Fibroblast of the aortic adventitia (primary cell): Measurements from ENCODE around the gene CBR3. TPM values are rescaled to one million over a fixed set of nuclear protein-coding genes. Genes with fewer than 3 reads are reported as not detected.
"Not testable (repeated sequence)": the region's sequence is repeated elsewhere in the genome, so short reads cannot be mapped to it uniquely, and the experiment has no call there.

Experiments
- DNase-seq: peaks from one replicate; pipeline ENCODE4 v3.0.0-alpha.2; 2010; ENCODE audit warnings: low read depth
- H3K4me3 ChIP-seq: 2 replicates; pipeline ENCODE4 v1.5.1; 2011; ENCODE audit warnings: low read depth, mild to moderate bottlenecking, control low read depth, low read length, moderate library complexity
- total RNA-seq: library from RNA; depleted of rRNA; stranded (reverse); fragments of >200 nt; gene quantifications from 2 replicates; pipeline ENCODE4 v1.2.3, GENCODE V29; 2012; ENCODE audit warnings: low replicate concordance
- TF ChIP-seq, protein P1 (sequence below): IDR thresholded peaks from 2 replicates; pipeline ENCODE4 v1.5.1; 2011; ENCODE audit warnings: mild to moderate bottlenecking, low read length, control low read depth, inconsistent platforms; ENCODE audit not compliant: insufficient read depth

CBR3 gene
- total RNA-seq, 1 donor: 27.9 TPM

DNA sequence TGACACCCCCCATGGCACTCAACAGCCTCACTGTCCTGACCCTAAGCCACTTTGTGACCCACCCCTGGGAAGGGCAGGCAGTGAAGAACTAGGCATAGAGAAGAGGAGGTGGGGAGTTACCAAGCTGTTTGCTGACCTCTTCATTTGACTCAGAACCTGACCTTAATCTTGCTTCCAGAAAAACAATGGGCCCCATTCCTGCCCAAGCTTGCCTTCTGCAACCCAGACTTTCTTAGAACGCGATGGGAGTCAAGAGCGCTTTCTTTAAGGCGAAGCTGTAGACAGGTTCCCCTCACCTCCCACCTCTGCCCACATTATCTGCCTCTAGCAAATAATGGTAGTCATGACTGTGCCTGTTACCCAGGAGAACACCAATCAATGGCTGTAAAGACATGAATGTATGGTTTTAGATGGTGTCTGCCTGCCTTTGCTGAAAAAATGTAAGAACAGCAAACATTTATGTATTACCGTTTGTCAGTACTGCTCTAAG lies 8.2 kb upstream of the CBR3 start:
- no peak overlapping the region for H3K4me3 ChIP-seq
- DNase-seq: no peak
- TF ChIP-seq, protein P1, sequence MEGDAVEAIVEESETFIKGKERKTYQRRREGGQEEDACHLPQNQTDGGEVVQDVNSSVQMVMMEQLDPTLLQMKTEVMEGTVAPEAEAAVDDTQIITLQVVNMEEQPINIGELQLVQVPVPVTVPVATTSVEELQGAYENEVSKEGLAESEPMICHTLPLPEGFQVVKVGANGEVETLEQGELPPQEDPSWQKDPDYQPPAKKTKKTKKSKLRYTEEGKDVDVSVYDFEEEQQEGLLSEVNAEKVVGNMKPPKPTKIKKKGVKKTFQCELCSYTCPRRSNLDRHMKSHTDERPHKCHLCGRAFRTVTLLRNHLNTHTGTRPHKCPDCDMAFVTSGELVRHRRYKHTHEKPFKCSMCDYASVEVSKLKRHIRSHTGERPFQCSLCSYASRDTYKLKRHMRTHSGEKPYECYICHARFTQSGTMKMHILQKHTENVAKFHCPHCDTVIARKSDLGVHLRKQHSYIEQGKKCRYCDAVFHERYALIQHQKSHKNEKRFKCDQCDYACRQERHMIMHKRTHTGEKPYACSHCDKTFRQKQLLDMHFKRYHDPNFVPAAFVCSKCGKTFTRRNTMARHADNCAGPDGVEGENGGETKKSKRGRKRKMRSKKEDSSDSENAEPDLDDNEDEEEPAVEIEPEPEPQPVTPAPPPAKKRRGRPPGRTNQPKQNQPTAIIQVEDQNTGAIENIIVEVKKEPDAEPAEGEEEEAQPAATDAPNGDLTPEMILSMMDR: no peak

DNA sequence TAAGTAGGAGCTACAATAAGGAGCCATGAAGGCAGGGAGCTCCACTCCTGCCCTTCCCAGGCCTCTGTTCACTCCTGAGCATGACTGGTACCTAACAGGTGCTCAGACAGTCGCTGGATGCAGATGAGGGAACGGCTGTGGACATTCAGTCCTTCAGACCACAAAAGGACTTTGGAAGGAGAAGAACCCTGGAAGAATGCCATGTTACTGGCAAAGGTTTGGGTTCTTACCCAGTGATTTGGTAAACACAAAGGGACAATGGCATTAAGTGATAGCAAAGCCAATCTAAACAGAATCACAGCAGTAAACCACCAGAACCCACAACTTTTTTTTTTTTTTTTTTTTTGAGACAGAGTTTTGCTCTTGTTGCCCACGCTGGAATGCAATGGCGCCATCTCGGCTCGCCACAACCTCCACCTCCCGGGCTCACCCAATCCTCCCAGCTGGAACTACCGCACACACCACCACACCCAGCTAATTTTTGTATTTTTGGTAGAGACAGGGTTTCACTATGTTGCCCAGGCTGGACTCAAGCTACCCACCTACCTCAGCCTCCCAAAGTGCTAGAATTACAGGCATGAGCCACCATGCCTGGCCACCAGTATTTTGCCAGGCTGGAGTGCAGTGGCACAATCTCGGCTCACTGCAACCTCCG lies 7.5 kb upstream of the CBR3 start:
- TF ChIP-seq, protein P1: no peak
- no peak for DNase-seq
- no peak overlapping the region for H3K4me3 ChIP-seq

- H3K4me3 ChIP-seq: no peak overlapping the region
- TF ChIP-seq, protein P1: no peak
- DNase-seq: no peak
Measured at GRCh38 chr21:36127977-36128376, 6.9 kb upstream of the CBR3 start.

- no peak for DNase-seq
- TF ChIP-seq, protein P1: no peak
- no peak overlapping the region for H3K4me3 ChIP-seq
Measured at GRCh38 chr21:36129219-36129618, 5.7 kb upstream of the CBR3 start.

DNA sequence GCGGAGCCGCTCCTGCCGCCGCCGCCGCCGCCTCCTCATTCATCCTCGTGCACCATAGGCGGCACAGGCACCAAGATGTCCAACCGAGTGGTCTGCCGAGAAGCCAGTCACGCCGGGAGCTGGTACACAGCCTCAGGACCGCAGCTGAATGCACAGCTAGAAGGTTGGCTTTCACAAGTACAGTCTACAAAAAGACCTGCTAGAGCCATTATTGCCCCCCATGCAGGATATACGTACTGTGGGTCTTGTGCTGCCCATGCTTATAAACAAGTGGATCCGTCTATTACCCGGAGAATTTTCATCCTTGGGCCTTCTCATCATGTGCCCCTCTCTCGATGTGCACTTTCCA lies 4.5 kb upstream of the CBR3 start:
- peak overlapping the region; percentile 37 for H3K4me3 ChIP-seq
- not testable (repeated sequence) for DNase-seq

DNA sequence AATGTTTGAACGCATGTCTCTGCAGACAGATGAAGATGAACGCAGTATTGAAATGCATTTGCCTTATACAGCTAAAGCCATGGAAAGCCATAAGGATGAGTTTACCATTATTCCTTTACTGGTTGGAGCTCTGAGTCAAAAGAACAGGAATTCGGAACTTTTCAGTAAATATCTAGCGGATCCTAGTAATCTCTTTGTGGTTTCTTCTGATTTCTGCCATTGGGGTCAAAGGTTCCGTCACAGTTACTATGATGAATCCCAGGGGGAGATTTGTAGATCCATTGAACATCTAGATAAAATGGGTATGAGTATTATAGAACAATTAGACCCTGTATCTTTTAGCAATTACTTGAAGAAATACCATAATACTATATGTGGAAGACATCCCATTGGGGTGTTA lies 4.0 kb upstream of the CBR3 start:
- not testable (repeated sequence) for H3K4me3 ChIP-seq, DNase-seq

DNA sequence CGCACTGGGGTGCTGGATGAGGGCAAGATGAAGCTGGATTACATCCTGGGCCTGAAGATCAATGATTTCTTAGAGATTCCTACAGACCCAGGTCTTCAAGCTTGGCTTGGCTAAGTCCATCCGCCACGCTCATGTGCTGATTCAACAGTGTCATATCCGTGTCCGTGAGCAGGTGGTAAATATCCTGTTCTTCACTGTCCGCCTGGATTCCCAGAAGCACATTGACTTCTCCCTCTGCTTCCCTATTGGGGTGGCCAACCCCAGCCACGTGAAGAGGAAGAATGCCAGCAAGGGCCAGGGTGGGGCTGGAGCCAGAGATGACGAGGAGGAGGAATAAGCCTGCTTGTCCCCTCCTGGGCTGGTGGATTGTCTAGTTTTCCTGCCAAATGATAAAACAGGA lies 2.2 kb upstream of the CBR3 start:
- TF ChIP-seq, protein P1: no peak
- no peak for DNase-seq
- no peak overlapping the region for H3K4me3 ChIP-seq

DNA sequence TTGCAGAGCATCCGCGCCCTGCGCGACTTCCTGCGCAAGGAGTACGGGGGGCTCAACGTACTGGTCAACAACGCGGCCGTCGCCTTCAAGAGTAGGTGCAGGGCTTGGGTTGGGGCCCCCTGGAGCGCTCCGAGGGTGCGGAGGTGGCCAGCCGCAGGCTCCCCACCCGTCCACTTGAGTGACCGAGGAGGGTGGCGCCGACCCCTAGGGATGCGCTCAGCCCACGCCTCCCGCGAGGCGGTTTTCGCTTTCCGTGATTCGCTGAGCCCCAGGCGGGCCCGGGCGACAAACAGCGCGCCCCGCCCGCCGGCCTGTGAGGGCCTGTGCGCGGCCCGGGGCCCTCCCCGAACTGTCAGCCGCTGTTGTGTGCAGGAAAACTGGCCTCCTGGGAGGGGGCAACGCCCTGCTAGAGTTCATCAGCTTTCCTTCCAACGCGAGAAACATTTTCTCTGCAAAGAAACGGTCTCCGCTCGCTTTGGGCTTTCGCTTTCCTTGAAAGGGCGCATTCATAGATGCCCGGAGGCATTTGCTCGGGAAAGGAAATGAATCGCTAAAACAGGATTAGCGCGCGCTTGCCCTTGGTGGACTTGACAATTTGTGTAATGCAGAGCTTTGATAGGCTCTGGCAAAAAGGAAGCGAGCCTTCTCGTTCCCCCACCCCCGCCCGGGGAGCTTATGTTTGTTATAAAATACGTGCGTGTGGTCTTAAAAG lies 668 bp downstream of the CBR3 start:
- H3K4me3 ChIP-seq: peak overlapping the region; percentile 83
- DNase-seq: peak; percentile 79
- TF ChIP-seq, protein P1: no peak

GRCh38 chr21:36139791-36140190 lies 4.9 kb downstream of the CBR3 start:
- not testable (repeated sequence) for H3K4me3 ChIP-seq, DNase-seq
